Tibial nerve (tissue), 4 donors: ENCODE data around the gene NR2E1.

Source experiments
- CTCF ChIP-seq, 5 experiments: fragments of 200-600 bp in 3 of 5; fragments of 450-650 bp in 2 of 5; sonication (generic) in 3 of 5; IDR thresholded peaks; one replicate each; pipeline ENCODE4 v1.5.1; 2016 to 2019; ENCODE audit warnings: antibody characterized with exemption in 5 of 5, mild to moderate bottlenecking in 3 of 5, moderate library complexity in 2 of 5
- EP300 ChIP-seq, 2 donors: sonication (generic); formaldehyde crosslinking; IDR thresholded peaks; one replicate each; pipeline ENCODE4 v1.6.1; 2017; ENCODE audit warnings: antibody characterized with exemption in 2 of 2, mild to moderate bottlenecking in 1 of 2
- POLR2A ChIP-seq, 2 donors: fragments of 450-650 bp; IDR thresholded peaks; one replicate each; pipeline ENCODE4 v1.6.1; 2017; ENCODE audit warnings: antibody characterized with exemption in 2 of 2, mild to moderate bottlenecking in 2 of 2, moderate library complexity in 2 of 2

GRCh38 chr6:108210556-108210955 lies 44.7 kb downstream of the NR2E1 start:
- no peak for TF ChIP-seq CTCF (IDR thresholded peaks at IDR 0.05)
- no peak for TF ChIP-seq POLR2A (IDR thresholded peaks at IDR 0.05)
- no peak for TF ChIP-seq EP300 (IDR thresholded peaks at IDR 0.05)
